Osteocyte (in vitro differentiated cells): Measurements from ENCODE around the gene TRAF2. TPM values are rescaled to one million over a fixed set of nuclear protein-coding genes. Genes with fewer than 3 reads are reported as not detected.
A peak's percentile ranks its signal among the peaks of the same experiment; 100 is the strongest.

Experiments used
- DNase-seq: peaks from one replicate; pipeline ENCODE4 v3.0.0; 2021; ENCODE audit warnings: mixed read lengths; ENCODE audit not compliant: unreplicated experiment; ENCODE audit errors: extremely low spot score
- H3K27ac Mint-ChIP-seq: one replicate; pipeline ENCODE4 v1.8.0; 2021; ENCODE audit warnings: mild to moderate bottlenecking, mixed read lengths; ENCODE audit not compliant: unreplicated experiment
- H3K27me3 Mint-ChIP-seq: one replicate; pipeline ENCODE4 v1.8.0; 2021; ENCODE audit warnings: mixed read lengths; ENCODE audit not compliant: unreplicated experiment
- H3K36me3 Mint-ChIP-seq: one replicate; pipeline ENCODE4 v1.8.0; 2021; ENCODE audit warnings: mixed read lengths; ENCODE audit not compliant: unreplicated experiment
- H3K4me1 Mint-ChIP-seq: one replicate; pipeline ENCODE4 v1.8.0; 2021; ENCODE audit warnings: mixed read lengths; ENCODE audit not compliant: unreplicated experiment
- H3K4me3 Mint-ChIP-seq: one replicate; pipeline ENCODE4 v1.8.0; 2021; ENCODE audit warnings: mild to moderate bottlenecking, moderate library complexity, mixed read lengths; ENCODE audit not compliant: unreplicated experiment
- H3K9me3 Mint-ChIP-seq: one replicate; pipeline ENCODE4 v1.8.0; 2021; ENCODE audit warnings: mixed read lengths; ENCODE audit not compliant: unreplicated experiment
- CTCF ChIP-seq: fragments of 200-600 bp; sonication (generic); IDR thresholded peaks from 2 replicates; pipeline ENCODE4 v1.5.0; 2021; ENCODE audit warnings: antibody characterized with exemption, mild to moderate bottlenecking, moderate library complexity
- total RNA-seq: library from RNA; stranded (reverse); gene quantifications from 2 replicates; pipeline ENCODE4 v1.2.1, GENCODE V29; 2021

The TRAF2 gene
- total RNA-seq, 1 donor from 2014 or later, result 14.4 TPM

DNA sequence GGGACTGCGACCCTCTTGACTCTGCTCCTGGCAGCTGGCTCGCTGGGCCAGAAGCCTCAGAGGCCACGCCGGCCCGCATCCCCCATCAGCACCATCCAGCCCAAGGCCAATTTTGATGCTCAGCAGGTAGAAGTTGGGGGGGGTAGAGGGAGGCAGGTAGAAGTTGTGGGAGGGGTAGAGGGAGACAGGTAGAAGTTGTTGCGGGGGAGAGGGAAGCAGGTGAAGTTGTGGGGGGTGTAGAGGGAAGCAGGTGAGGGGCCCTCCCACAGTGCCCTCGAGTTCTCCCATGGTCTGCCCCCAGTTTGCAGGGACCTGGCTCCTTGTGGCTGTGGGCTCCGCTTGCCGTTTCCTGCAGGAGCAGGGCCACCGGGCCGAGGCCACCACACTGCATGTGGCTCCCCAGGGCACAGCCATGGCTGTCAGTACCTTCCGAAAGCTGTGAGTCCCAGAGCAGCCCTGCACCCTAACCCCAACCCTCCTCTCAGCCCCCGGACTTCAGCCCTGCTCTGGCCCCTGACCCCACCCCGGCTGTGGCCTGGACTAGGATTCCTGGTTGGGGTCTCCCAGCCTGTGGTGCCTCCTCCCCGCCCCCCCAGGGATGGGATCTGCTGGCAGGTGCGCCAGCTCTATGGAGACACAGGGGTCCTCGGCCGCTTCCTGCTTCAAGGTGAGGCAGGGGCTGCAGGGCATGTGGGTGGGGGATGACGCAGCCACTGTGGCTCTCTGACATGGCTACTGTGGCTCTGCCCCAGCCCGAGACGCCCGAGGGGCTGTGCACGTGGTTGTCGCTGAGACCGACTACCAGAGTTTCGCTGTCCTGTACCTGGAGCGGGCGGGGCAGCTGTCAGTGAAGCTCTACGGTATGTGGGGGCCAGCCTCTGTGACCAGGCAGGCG is 59.3 kb downstream of the TRAF2 start:
- peaks cover 11% of the 10 kb centered on the region for H3K4me1 Mint-ChIP-seq
- H3K27me3 Mint-ChIP-seq, result no peaks in the 10 kb centered on the region
- no peak overlapping the region for H3K4me3 Mint-ChIP-seq
- no peaks in the 10 kb centered on the region for H3K9me3 Mint-ChIP-seq
- peaks cover 7% of the 10 kb centered on the region for H3K36me3 Mint-ChIP-seq
- no peak overlapping the region for H3K27ac Mint-ChIP-seq
- DNase-seq, result no peak
- no peak for TF ChIP-seq CTCF

- H3K4me1 Mint-ChIP-seq, result peaks cover 11% of the 10 kb centered on the region
- no peak for TF ChIP-seq CTCF
- DNase-seq, result no peak
- H3K36me3 Mint-ChIP-seq, result peaks cover 4% of the 10 kb centered on the region
- no peaks in the 10 kb centered on the region for H3K27me3 Mint-ChIP-seq
- H3K27ac Mint-ChIP-seq, result no peak overlapping the region
- H3K4me3 Mint-ChIP-seq, result no peak overlapping the region
- H3K9me3 Mint-ChIP-seq, result no peaks in the 10 kb centered on the region
These were observed 60.1 kb downstream of the TRAF2 start for GRCh38 chr9:136946228-136947027.

GRCh38 chr9:136947028-136947891 is 60.9 kb downstream of the TRAF2 start:
- Mint-ChIP-seq H3K36me3 (no peaks in the 10 kb centered on the region), H3K9me3 (no peaks in the 10 kb centered on the region)

GRCh38 chr9:136947955-136948510 is 61.7 kb downstream of the TRAF2 start:
- Mint-ChIP-seq H3K4me3 (peak overlapping the region; percentile 27), H3K9me3 (no peaks in the 10 kb centered on the region), H3K27ac (peak overlapping the region; percentile 18), H3K36me3 (no peaks in the 10 kb centered on the region), H3K27me3 (no peaks in the 10 kb centered on the region), H3K4me1 (peaks cover 11% of the 10 kb centered on the region)
- DNase-seq, result no peak
- peak; percentile 50 for TF ChIP-seq CTCF

More at GRCh38 chr9:136947028-136947891, 60.9 kb downstream of the TRAF2 start:
- no peak overlapping the region for H3K4me3 Mint-ChIP-seq
- no peaks in the 10 kb centered on the region for H3K27me3 Mint-ChIP-seq
- TF ChIP-seq CTCF, result no peak
- H3K27ac Mint-ChIP-seq, result no peak overlapping the region
- H3K4me1 Mint-ChIP-seq, result peaks cover 11% of the 10 kb centered on the region
- no peak for DNase-seq
